Neural progenitor cell (in vitro differentiated cells): ENCODE measurements around the gene ALK. TPM values are rescaled to one million over a fixed set of nuclear protein-coding genes. Genes with fewer than 3 reads are reported as not detected.

Source experiments
- DNase-seq: peaks from one replicate; pipeline ENCODE4 v3.0.0-alpha.2; 2016; ENCODE audit warnings: low spot score
- H2AFZ ChIP-seq: fragments of 200-600 bp; sonication (generic); replicated peaks from 2 replicates; pipeline ENCODE4 v1.6.1; 2016; ENCODE audit warnings: antibody characterized with exemption
- H3F3A ChIP-seq: fragments of 200-600 bp; sonication (generic); 2 replicates; pipeline ENCODE4 v1.6.1; 2016; ENCODE audit warnings: antibody characterized with exemption, low read depth
- H3K27ac ChIP-seq: fragments of 200-600 bp; sonication (generic); 2 replicates; pipeline ENCODE4 v1.5.1; 2016; ENCODE audit warnings: mild to moderate bottlenecking
- H3K27me3 ChIP-seq: fragments of 200-600 bp; sonication (generic); 2 replicates; pipeline ENCODE4 v1.6.1; 2016; ENCODE audit warnings: mild to moderate bottlenecking, moderate library complexity
- H3K36me3 ChIP-seq: fragments of 200-600 bp; sonication (generic); 2 replicates; pipeline ENCODE4 v1.5.1; 2016
- H3K4me1 ChIP-seq: fragments of 200-600 bp; sonication (generic); 2 replicates; pipeline ENCODE4 v1.6.1; 2016; ENCODE audit warnings: mixed run types
- H3K4me2 ChIP-seq: fragments of 200-600 bp; sonication (generic); 2 replicates; pipeline ENCODE4 v1.6.1; 2016
- H3K4me3 ChIP-seq: fragments of 200-600 bp; sonication (generic); 2 replicates; pipeline ENCODE4 v1.5.1; 2016
- H3K79me2 ChIP-seq: fragments of 200-600 bp; sonication (generic); 2 replicates; pipeline ENCODE4 v1.6.1; 2016; ENCODE audit warnings: low read depth
- H3K9ac ChIP-seq: fragments of 200-600 bp; sonication (generic); 2 replicates; pipeline ENCODE4 v1.6.1; 2016
- H3K9me3 ChIP-seq: fragments of 200-600 bp; sonication (generic); 2 replicates; pipeline ENCODE4 v1.5.1; 2016; ENCODE audit warnings: low read depth
- H4K20me1 ChIP-seq: fragments of 200-600 bp; sonication (generic); 2 replicates; pipeline ENCODE4 v1.6.1; 2016; ENCODE audit warnings: low read depth
- H3K27ac Mint-ChIP-seq: 3 replicates; pipeline ENCODE4 v1.8.0; 2021; ENCODE audit warnings: mixed read lengths
- H3K27me3 Mint-ChIP-seq: 2 replicates; pipeline ENCODE4 v1.8.0; 2022; ENCODE audit warnings: low read depth, mild to moderate bottlenecking, inconsistent platforms, moderate library complexity, mixed read lengths; ENCODE audit not compliant: insufficient read depth
- H3K36me3 Mint-ChIP-seq: 3 replicates; pipeline ENCODE4 v1.8.0; 2021; ENCODE audit warnings: mixed read lengths
- H3K4me1 Mint-ChIP-seq: 3 replicates; pipeline ENCODE4 v1.8.0; 2021; ENCODE audit warnings: mixed read lengths
- H3K4me3 Mint-ChIP-seq: 3 replicates; pipeline ENCODE4 v1.8.0; 2021; ENCODE audit warnings: mild to moderate bottlenecking, moderate library complexity, mixed read lengths
- H3K9me3 Mint-ChIP-seq: 3 replicates; pipeline ENCODE4 v1.8.0; 2020; ENCODE audit warnings: mixed read lengths
- EZH2 ChIP-seq: fragments of 200-600 bp; sonication (generic); IDR thresholded peaks from 2 replicates; pipeline ENCODE4 v1.6.1; 2017; ENCODE audit warnings: antibody characterized with exemption, mild to moderate bottlenecking, moderate library complexity
- EZH2phosphoT487 ChIP-seq: fragments of 200-600 bp; sonication (generic); IDR thresholded peaks from 2 replicates; pipeline ENCODE4 v1.6.1; 2017; ENCODE audit warnings: antibody characterized with exemption
- total RNA-seq: library from RNA; depleted of rRNA; stranded (reverse); fragments of >200 nt; gene quantifications from 2 replicates; pipeline ENCODE4 v1.2.3, GENCODE V29; 2015; ENCODE audit warnings: low replicate concordance
- TF ChIP-seq, protein P1 (sequence below): fragments of 200-600 bp; sonication (generic); IDR thresholded peaks from 2 replicates; pipeline ENCODE4 v1.5.1; 2017; ENCODE audit warnings: antibody characterized with exemption, mild to moderate bottlenecking

Gene ALK
- total RNA-seq, 1 donor from 2014 or later, result not detected

DNA sequence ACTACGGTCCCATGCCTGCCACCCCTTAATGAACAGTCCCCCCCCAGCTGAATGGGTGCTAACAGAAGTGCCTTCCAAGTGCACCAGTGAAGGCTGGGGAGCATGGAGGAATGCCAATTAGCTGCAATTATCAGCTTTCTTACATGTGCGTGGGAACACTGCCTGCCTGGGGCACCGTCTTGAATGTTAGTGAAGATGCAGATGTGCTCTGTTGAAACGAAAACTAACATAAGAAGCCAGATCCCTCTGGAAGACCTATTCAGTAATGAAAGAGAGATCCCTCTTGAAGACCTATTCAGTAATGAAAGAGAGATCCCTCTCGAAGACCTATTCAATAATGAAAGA lies 651.6 kb downstream of the ALK start:
- no peak overlapping the region for H3K27ac Mint-ChIP-seq
- TF ChIP-seq, protein P1, sequence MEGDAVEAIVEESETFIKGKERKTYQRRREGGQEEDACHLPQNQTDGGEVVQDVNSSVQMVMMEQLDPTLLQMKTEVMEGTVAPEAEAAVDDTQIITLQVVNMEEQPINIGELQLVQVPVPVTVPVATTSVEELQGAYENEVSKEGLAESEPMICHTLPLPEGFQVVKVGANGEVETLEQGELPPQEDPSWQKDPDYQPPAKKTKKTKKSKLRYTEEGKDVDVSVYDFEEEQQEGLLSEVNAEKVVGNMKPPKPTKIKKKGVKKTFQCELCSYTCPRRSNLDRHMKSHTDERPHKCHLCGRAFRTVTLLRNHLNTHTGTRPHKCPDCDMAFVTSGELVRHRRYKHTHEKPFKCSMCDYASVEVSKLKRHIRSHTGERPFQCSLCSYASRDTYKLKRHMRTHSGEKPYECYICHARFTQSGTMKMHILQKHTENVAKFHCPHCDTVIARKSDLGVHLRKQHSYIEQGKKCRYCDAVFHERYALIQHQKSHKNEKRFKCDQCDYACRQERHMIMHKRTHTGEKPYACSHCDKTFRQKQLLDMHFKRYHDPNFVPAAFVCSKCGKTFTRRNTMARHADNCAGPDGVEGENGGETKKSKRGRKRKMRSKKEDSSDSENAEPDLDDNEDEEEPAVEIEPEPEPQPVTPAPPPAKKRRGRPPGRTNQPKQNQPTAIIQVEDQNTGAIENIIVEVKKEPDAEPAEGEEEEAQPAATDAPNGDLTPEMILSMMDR, result no peak
- H3K79me2 ChIP-seq, result no peaks in the 10 kb centered on the region

DNA sequence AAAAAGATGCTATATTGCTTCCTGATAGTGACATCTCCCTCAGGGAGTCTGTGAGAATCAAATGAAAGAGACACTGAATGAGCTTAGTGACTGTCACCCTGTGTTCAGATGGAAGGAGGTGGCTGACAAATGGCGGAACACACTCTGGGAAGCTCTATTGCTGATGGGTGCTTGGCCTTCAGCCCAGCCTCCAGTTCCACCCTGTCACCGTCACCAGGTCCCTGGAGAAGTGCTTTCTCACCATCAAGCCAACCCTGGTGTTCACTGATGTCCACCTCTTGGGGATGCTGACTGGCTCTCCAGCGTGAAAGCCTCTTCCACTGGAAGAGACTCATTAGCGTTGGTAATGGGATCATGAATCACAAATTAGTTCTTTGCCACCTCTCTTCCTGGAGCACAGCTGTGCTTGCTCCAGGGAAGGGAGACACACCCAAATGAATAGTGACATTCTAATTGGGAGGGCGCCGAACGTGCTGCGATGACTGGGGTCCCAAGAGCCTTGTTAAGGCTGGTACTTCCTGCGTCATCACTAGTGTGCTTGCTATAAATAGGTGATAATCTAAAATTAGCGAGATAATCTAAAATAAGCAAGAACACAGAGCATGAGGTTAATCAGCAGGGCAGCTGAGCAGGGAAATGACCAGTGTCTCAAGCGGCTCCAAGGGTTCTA lies 652.2 kb downstream of the ALK start:
- no peak overlapping the region for H2AFZ ChIP-seq
- peaks cover 6% of the 10 kb centered on the region for H3F3A ChIP-seq
- no peaks in the 10 kb centered on the region for H4K20me1 ChIP-seq
- H3K27ac ChIP-seq, result no peak overlapping the region
- H3K4me2 ChIP-seq, result no peak overlapping the region
- Mint-ChIP-seq H3K4me3 (no peak overlapping the region), H3K27me3 (no peaks in the 10 kb centered on the region), H3K27ac (no peak overlapping the region), H3K4me1 (peaks cover 33% of the 10 kb centered on the region), H3K9me3 (peaks cover 8% of the 10 kb centered on the region), H3K36me3 (peaks cover 3% of the 10 kb centered on the region)
- H3K27me3 ChIP-seq, result no peaks in the 10 kb centered on the region
- DNase-seq, result no peak
- no peaks in the 10 kb centered on the region for H3K79me2 ChIP-seq
- H3K4me1 ChIP-seq, result peaks cover 7% of the 10 kb centered on the region
- no peaks in the 10 kb centered on the region for H3K36me3 ChIP-seq
- no peak overlapping the region for H3K4me3 ChIP-seq
- no peaks in the 10 kb centered on the region for H3K9me3 ChIP-seq
- H3K9ac ChIP-seq, result no peak overlapping the region
- TF ChIP-seq EZH2 (no peak), EZH2phosphoT487 (no peak)
- TF ChIP-seq, protein P1, result no peak

More for the DNA sequence above, 651.6 kb downstream of the ALK start:
- H3K36me3 Mint-ChIP-seq, result peaks cover 2% of the 10 kb centered on the region
- no peaks in the 10 kb centered on the region for H3K27me3 Mint-ChIP-seq
- H3K36me3 ChIP-seq, result no peaks in the 10 kb centered on the region
- H2AFZ ChIP-seq, result no peak overlapping the region
- peaks cover 33% of the 10 kb centered on the region for H3K4me1 Mint-ChIP-seq
- no peak overlapping the region for H3K27ac ChIP-seq
- H3K9ac ChIP-seq, result no peak overlapping the region
- H3K4me3 Mint-ChIP-seq, result no peak overlapping the region
- H3K9me3 ChIP-seq, result no peaks in the 10 kb centered on the region
- peaks cover 6% of the 10 kb centered on the region for H3F3A ChIP-seq
- H3K27me3 ChIP-seq, result no peaks in the 10 kb centered on the region
- H3K4me3 ChIP-seq, result no peak overlapping the region
- no peak for DNase-seq
- no peak overlapping the region for H3K4me2 ChIP-seq
- peaks cover 7% of the 10 kb centered on the region for H3K4me1 ChIP-seq
- H4K20me1 ChIP-seq, result no peaks in the 10 kb centered on the region
- H3K9me3 Mint-ChIP-seq, result peaks cover 6% of the 10 kb centered on the region

GRCh38 chr2:29267720-29268119 lies 653.7 kb downstream of the ALK start:
- H4K20me1 ChIP-seq, result no peaks in the 10 kb centered on the region
- no peak overlapping the region for H3K27ac Mint-ChIP-seq

DNA sequence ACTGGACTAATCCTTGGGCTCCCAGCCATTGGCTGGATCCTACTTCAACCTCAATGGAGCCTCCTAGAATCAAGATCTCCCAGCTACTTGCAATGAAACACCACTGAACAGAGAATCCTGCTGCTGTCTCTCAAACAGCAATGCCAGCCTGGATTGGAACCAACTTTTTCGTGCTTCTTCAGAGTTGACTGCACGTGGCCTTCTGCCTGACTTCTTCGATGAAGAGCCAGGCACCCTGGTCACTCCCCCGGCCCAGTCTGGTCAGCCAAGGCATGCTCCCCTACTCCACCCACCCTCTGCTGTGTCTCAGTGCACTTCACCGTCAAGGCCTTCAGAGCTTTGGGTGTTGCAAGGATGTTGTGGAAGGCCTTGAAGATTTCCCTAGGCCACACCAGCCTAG lies 657.5 kb downstream of the ALK start:
- no peaks in the 10 kb centered on the region for H4K20me1 ChIP-seq
- no peaks in the 10 kb centered on the region for H3K36me3 ChIP-seq
- H3K27me3 ChIP-seq, result no peaks in the 10 kb centered on the region
- peaks cover 11% of the 10 kb centered on the region for H3K4me1 ChIP-seq
- H3K9ac ChIP-seq, result no peak overlapping the region
- no peak overlapping the region for H3K4me2 ChIP-seq
- no peak overlapping the region for H3K27ac ChIP-seq
- H2AFZ ChIP-seq, result no peak overlapping the region
- Mint-ChIP-seq H3K27ac (no peak overlapping the region), H3K27me3 (peaks cover 5% of the 10 kb centered on the region), H3K9me3 (peaks cover 10% of the 10 kb centered on the region), H3K4me1 (peaks cover 30% of the 10 kb centered on the region), H3K36me3 (peaks cover 7% of the 10 kb centered on the region), H3K4me3 (no peak overlapping the region)
- no peak overlapping the region for H3K4me3 ChIP-seq
- peaks cover 6% of the 10 kb centered on the region for H3F3A ChIP-seq
- no peak for DNase-seq
- no peaks in the 10 kb centered on the region for H3K79me2 ChIP-seq
- TF ChIP-seq EZH2phosphoT487 (no peak), EZH2 (no peak)
- TF ChIP-seq, protein P1, result no peak
- H3K9me3 ChIP-seq, result no peaks in the 10 kb centered on the region

More at GRCh38 chr2:29267720-29268119, 653.7 kb downstream of the ALK start:
- H2AFZ ChIP-seq, result no peak overlapping the region
- no peak overlapping the region for H3K4me3 Mint-ChIP-seq
- no peak overlapping the region for H3K27ac ChIP-seq
- no peaks in the 10 kb centered on the region for H3K27me3 ChIP-seq
- no peak for TF ChIP-seq EZH2phosphoT487
- no peak overlapping the region for H3K4me3 ChIP-seq
- H3K36me3 Mint-ChIP-seq, result peaks cover 7% of the 10 kb centered on the region
- H3K4me1 ChIP-seq, result peaks cover 7% of the 10 kb centered on the region
- H3F3A ChIP-seq, result peaks cover 6% of the 10 kb centered on the region
- peaks cover 33% of the 10 kb centered on the region for H3K4me1 Mint-ChIP-seq
- H3K79me2 ChIP-seq, result no peaks in the 10 kb centered on the region
- no peaks in the 10 kb centered on the region for H3K9me3 ChIP-seq
- no peaks in the 10 kb centered on the region for H3K36me3 ChIP-seq
- H3K4me2 ChIP-seq, result peak overlapping the region; percentile 19
- no peak overlapping the region for H3K9ac ChIP-seq
- peaks cover 10% of the 10 kb centered on the region for H3K9me3 Mint-ChIP-seq
- no peak for DNase-seq
- H3K27me3 Mint-ChIP-seq, result no peaks in the 10 kb centered on the region
